Peyer's patch (tissue), 4 donors: Measurements from ENCODE around the gene CTSG.

ENCODE experiments used
- POLR2A ChIP-seq, 2 donors: fragments of 450-650 bp; IDR thresholded peaks; one replicate each; pipeline ENCODE4 v1.5.1; 2017; ENCODE audit warnings: antibody characterized with exemption in 2 of 2, mild to moderate bottlenecking in 2 of 2, moderate library complexity in 2 of 2
- TF ChIP-seq, protein P1 (sequence below), 6 experiments: fragments of 450-650 bp in 4 of 6; fragments of 200-600 bp in 2 of 6; sonication (generic) in 1 of 6; IDR thresholded peaks; one replicate each; pipeline ENCODE4 v1.5.1; 2017 to 2019; ENCODE audit warnings: antibody characterized with exemption in 6 of 6, mild to moderate bottlenecking in 3 of 6, moderate library complexity in 1 of 6

GRCh38 chr14:24563505-24563904, 12.5 kb downstream of the CTSG start:
- TF ChIP-seq, protein P1, sequence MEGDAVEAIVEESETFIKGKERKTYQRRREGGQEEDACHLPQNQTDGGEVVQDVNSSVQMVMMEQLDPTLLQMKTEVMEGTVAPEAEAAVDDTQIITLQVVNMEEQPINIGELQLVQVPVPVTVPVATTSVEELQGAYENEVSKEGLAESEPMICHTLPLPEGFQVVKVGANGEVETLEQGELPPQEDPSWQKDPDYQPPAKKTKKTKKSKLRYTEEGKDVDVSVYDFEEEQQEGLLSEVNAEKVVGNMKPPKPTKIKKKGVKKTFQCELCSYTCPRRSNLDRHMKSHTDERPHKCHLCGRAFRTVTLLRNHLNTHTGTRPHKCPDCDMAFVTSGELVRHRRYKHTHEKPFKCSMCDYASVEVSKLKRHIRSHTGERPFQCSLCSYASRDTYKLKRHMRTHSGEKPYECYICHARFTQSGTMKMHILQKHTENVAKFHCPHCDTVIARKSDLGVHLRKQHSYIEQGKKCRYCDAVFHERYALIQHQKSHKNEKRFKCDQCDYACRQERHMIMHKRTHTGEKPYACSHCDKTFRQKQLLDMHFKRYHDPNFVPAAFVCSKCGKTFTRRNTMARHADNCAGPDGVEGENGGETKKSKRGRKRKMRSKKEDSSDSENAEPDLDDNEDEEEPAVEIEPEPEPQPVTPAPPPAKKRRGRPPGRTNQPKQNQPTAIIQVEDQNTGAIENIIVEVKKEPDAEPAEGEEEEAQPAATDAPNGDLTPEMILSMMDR (IDR thresholded peaks at IDR 0.05), result no peak
- no peak for TF ChIP-seq POLR2A (IDR thresholded peaks at IDR 0.05)
